Upper lobe of left lung (tissue), 6 donors: ENCODE measurements around the gene ZFAND4. TPM values are rescaled to one million over a fixed set of nuclear protein-coding genes. Genes with fewer than 3 reads are reported as not detected.
A peak's percentile ranks its signal among the peaks of the same experiment; 100 is the strongest.
"Not testable (repeated sequence)": the region's sequence is repeated elsewhere in the genome, so short reads cannot be mapped to it uniquely, and the experiment has no call there.

ENCODE experiments used
- ATAC-seq, 2 donors: fragments of 200-7000 bp; cut with Tn5 transposase; one replicate each; pipeline ENCODE4 v1.9.1; 2022; ENCODE audit warnings: mild to moderate bottlenecking in 2 of 2, moderate library complexity in 2 of 2; ENCODE audit not compliant: low FRiP score in 2 of 2
- DNase-seq, 2 donors: peaks; one replicate each; pipeline ENCODE4 v3.0.0-alpha.2; 2019 to 2020
- H3K27ac ChIP-seq, 4 donors: fragments of 200-600 bp; sonication (generic); one replicate each; pipeline ENCODE4 v1.5.1; 2016 to 2019
- H3K27me3 ChIP-seq, 4 donors: fragments of 200-600 bp; sonication (generic); one replicate each; pipeline ENCODE4 v1.5.1; 2017 to 2019
- H3K36me3 ChIP-seq, 4 donors: fragments of 200-600 bp; sonication (generic); one replicate each; pipeline ENCODE4 v1.5.1; 2016 to 2019
- H3K4me1 ChIP-seq, 4 donors: fragments of 200-600 bp; sonication (generic); one replicate each; pipeline ENCODE4 v1.5.1; 2018 to 2019
- H3K4me3 ChIP-seq, 4 donors: fragments of 200-600 bp; sonication (generic); one replicate each; pipeline ENCODE4 v1.5.1; 2017 to 2019; ENCODE audit warnings: mild to moderate bottlenecking in 2 of 4, moderate library complexity in 1 of 4
- H3K9me3 ChIP-seq, 4 donors: fragments of 200-600 bp; sonication (generic); one replicate each; pipeline ENCODE4 v1.5.1; 2018 to 2019
- CTCF ChIP-seq, 6 experiments: fragments of 450-650 bp in 4 of 6; fragments of 200-600 bp in 2 of 6; sonication (generic) in 2 of 6; IDR thresholded peaks; one replicate each; pipeline ENCODE4 v1.5.1; 2016 to 2019; ENCODE audit warnings: antibody characterized with exemption in 6 of 6
- EP300 ChIP-seq, 4 donors: sonication (generic); formaldehyde crosslinking; IDR thresholded peaks; one replicate each; pipeline ENCODE4 v1.5.1; 2017; ENCODE audit warnings: antibody characterized with exemption in 4 of 4, control low read depth in 2 of 4
- POLR2A ChIP-seq, 4 donors: fragments of 450-650 bp; IDR thresholded peaks; one replicate each; pipeline ENCODE4 v1.5.1; 2016 to 2017; ENCODE audit warnings: antibody characterized with exemption in 4 of 4, mild to moderate bottlenecking in 2 of 4
- POLR2AphosphoS5 ChIP-seq, 2 donors: sonication (generic); formaldehyde crosslinking; IDR thresholded peaks; one replicate each; pipeline ENCODE4 v1.5.1; 2017; ENCODE audit warnings: antibody characterized with exemption in 2 of 2
- WGBS, 2 donors: methylation state at CpG; one replicate each; pipeline ENCODE4 v1.1.5; 2017 to 2018; 5-methylcytosine and 5-hydroxymethylcytosine counted together
- total RNA-seq, 6 donors: library from RNA; depleted of rRNA in 4 of 6; stranded (reverse); fragments of >200 nt in 4 of 6; gene quantifications; one replicate each; pipeline versions ENCODE4 v1.1.0 to v1.2.1, GENCODE V29; 2016 to 2021
- donor health status: DM: no; HTN: no; CAD: no; lungs with moderate emphysema.
- donor health status: DM: no; HTN: yes; CAD: no; lungs with severe emphysema.

Gene ZFAND4
- total RNA-seq: 10 to 100 TPM; 13.9 to 38.8 (median 18.7) TPM

DNA sequence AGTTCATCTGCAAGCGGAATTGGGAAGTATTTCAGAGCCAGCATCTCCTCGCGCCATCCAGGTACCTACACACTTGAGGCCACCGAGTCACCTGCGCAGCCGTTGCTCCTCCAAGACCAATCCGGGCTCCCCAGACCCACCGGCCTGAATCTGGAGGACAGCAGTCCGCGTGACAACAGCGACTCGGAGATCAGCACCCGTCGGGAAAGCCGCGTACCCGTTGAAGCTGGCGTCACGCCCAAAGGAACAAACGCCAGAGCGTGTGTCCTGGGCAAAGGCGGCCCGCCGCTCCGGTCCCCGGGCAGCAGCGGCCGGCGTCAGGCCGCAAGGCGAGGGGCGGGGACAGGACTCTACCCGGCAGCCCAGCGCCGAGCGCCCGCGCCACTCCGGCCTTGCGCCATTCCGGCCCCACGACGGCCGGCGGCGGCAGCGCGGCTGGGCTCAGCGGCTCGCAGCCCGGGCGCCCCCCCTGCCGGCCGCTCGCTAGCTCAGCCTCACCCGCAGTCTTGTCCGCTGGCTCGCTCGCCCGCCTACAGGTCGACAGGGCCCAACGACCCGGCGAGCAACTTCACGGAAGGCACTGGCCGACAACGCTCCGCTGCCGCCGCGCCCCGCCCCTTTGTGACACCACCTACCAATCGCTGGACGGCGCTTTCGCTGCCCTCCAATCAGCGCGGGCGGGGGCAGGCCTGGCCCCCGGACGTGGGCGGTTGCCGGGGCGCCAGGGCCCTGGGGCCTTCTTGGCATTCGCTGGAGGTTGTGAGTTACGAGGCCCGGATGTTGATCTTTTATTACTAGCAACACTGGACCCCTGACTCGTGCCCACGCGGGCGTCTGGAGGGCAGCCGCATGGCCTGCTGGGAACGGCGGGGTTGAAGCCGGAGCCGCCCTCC, at the start of gene ZFAND4:
ZFAND4 (minus strand) TSS at position 592 of the 893 bp plus-strand sequence. CDS start 9,047 bp downstream, outside the sequence.
- WGBS, 2 donors: 0 to 2% methylated on average over 2 to 31 of the region's 96 CpGs

DNA sequence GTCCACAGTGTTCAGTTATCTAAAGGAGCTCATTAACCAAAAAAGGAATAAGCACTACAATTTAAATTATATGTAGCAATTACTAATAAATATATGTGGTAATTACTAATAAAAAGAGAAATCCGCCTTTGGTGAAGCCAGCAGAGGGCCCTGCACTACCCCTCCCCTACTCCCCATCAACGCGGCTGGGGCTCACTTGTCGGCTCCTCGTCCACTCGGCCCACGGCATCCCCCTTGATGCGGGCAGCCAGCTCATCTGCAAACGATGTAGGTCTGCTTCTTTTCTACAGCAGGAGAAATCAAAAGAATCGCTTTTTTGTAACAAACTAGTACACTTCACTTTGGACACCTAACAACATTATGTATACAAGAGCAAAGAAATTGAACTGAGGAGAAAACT, 48.9 kb upstream of the ZFAND4 start:
- 64 to 72% methylated on average over 10 of the region's 10 CpGs for WGBS, 2 donors
- not testable (repeated sequence) for H3K9me3 ChIP-seq, H3K4me1 ChIP-seq, DNase-seq, H3K27me3 ChIP-seq, H3K27ac ChIP-seq, H3K4me3 ChIP-seq, H3K36me3 ChIP-seq, ATAC-seq

More for the DNA sequence above, at the start of gene ZFAND4:
- DNase-seq (peak; percentile 99), ATAC-seq (peak; percentile 99 to 100)
- H3K4me3 ChIP-seq: peak within 1 kb of the TSS; percentile 37 to 78 (median 68)
- H3K4me1 ChIP-seq: peaks cover 5 to 14% (median 10%) of the 10 kb centered on the region in 4 donors
- TF ChIP-seq POLR2AphosphoS5 (IDR thresholded peaks at IDR 0.05): peak; percentile 72 to 79
- peak in 3 of 4 donors; percentile 85 to 91 (median 90) for TF ChIP-seq POLR2A (IDR thresholded peaks at IDR 0.05)
- peak in 1 of 4 donors; percentile 41 for TF ChIP-seq EP300 (IDR thresholded peaks at IDR 0.05)
- TF ChIP-seq CTCF (IDR thresholded peaks at IDR 0.05): peak; percentile 71 to 98 (median 97)
- H3K27me3 ChIP-seq: no peaks in the 10 kb centered on the region
- no peaks in the 10 kb centered on the region for H3K36me3 ChIP-seq
- H3K9me3 ChIP-seq: no peaks in the 10 kb centered on the region
- peak within 1 kb of the TSS; percentile 88 to 95 (median 90) for H3K27ac ChIP-seq

DNA sequence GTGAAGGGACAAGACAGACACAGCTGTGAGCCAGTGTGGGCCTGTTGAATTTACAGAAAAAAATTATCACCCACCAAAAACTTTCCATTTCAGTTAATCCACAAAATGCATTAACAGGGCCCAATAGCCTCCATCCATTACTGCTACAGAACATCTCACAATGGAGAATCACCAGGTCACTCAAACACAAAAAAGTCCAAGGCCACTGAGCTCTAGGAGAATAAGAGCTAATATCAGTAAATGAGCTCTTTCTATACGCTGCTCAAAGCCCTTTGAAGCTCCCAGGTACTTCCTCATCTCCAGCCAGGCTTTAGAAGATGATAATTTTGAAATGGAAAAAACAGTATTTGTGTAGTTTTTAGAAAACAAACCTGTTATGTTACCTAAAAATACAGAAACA, 45.1 kb upstream of the ZFAND4 start:
- H3K4me3 ChIP-seq, H3K4me1 ChIP-seq, H3K27ac ChIP-seq, ATAC-seq, H3K36me3 ChIP-seq, DNase-seq, H3K9me3 ChIP-seq, H3K27me3 ChIP-seq: not testable (repeated sequence)
- 72 to 79% methylated on average over 1 of the region's 1 CpG for WGBS, 2 donors

- not testable (repeated sequence) for ATAC-seq, H3K36me3 ChIP-seq, H3K27me3 ChIP-seq
Observed at GRCh38 chr10:45717053-45717452, 44.5 kb upstream of the ZFAND4 start.

GRCh38 chr10:45711223-45711622, 38.7 kb upstream of the ZFAND4 start:
- not testable (repeated sequence) for H3K9me3 ChIP-seq, H3K27me3 ChIP-seq, H3K4me3 ChIP-seq, H3K4me1 ChIP-seq, H3K36me3 ChIP-seq, DNase-seq
- ATAC-seq: peak in 1 of 2 donors; percentile 10
- 44 to 55% methylated on average over 3 of the region's 5 CpGs for WGBS, 2 donors
- peak in 1 of 2 donors; percentile 12 for TF ChIP-seq POLR2AphosphoS5 (IDR thresholded peaks at IDR 0.05)
- peak overlapping the region; percentile 40 to 66 (median 48) for H3K27ac ChIP-seq

More at GRCh38 chr10:45717053-45717452, 44.5 kb upstream of the ZFAND4 start:
- not testable (repeated sequence) for H3K4me3 ChIP-seq, H3K9me3 ChIP-seq, H3K4me1 ChIP-seq, DNase-seq, H3K27ac ChIP-seq
- 76 to 84% methylated on average over 3 of the region's 3 CpGs for WGBS, 2 donors

GRCh38 chr10:45710200-45710796, 37.7 kb upstream of the ZFAND4 start:
- not testable (repeated sequence) for H3K27me3 ChIP-seq, H3K4me1 ChIP-seq, H3K9me3 ChIP-seq, H3K4me3 ChIP-seq, ATAC-seq, DNase-seq, H3K36me3 ChIP-seq
- WGBS, 2 donors: 17 to 18% methylated on average over 3 of the region's 3 CpGs
- H3K27ac ChIP-seq: peak overlapping the region; percentile 40 to 66 (median 48)

DNA sequence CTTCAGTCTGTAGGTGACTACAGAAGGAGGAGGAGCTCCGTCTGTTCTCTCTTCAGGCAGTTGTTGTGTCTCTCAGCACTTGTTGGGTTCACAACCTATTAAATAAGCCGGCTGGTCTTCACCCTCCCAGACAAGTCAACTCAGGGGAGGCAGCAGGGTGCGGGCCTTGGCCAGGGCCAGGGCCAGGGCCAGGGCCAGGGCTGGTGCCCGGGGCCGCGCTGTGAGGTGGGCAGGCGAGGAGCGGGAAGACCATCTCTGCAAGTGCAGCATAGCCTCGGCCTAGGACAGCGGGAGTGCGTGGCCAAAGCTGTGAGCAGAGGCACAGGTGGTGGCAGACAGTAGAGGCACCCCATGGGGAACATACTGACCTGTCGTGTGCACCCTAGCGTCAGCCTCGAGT, 5.9 kb upstream of the ZFAND4 start:
- H3K27me3 ChIP-seq, ATAC-seq: not testable (repeated sequence)

More for the DNA sequence above, 5.9 kb upstream of the ZFAND4 start:
- H3K9me3 ChIP-seq, H3K4me3 ChIP-seq, H3K36me3 ChIP-seq, H3K4me1 ChIP-seq, H3K27ac ChIP-seq: not testable (repeated sequence)
- 90% methylated on average over 12 of the region's 14 CpGs; no CpG with 5 or more reads in 1 of the 2 donors for WGBS, 2 donors
- DNase-seq: peak in 1 of 2 donors; percentile 58
